BJ (cell line): ENCODE results near the gene EIF4G3. TPM values are rescaled to one million over a fixed set of nuclear protein-coding genes. Genes with fewer than 3 reads are reported as not detected.

Experiments
- CTCF ChIA-PET: fragments of 350-600 bp; formaldehyde crosslinking; extraction: SDS; loops from one replicate; lab custom pipeline; 2021; ENCODE audit warnings: antibody characterized with exemption, inconsistent platforms; lab: Yijun Ruan, JAX
- POLR2A ChIA-PET: fragments of 300-600 bp; sonication (Branson Sonifier 250); formaldehyde crosslinking; extraction: SDS; loops from one replicate; lab custom pipeline; 2021; ENCODE audit warnings: antibody characterized with exemption; lab: Charles Lee
- DNase-seq: peaks from one replicate; pipeline ENCODE4 v3.0.0-alpha.2; 2011; ENCODE audit warnings: low read depth
- H3K27me3 ChIP-seq: 2 replicates; pipeline ENCODE4 v1.6.0; 2011; ENCODE audit warnings: low read length; ENCODE audit not compliant: control insufficient read depth, insufficient read depth
- H3K36me3 ChIP-seq: 2 replicates; pipeline ENCODE4 v1.5.1; 2011; ENCODE audit warnings: low read length; ENCODE audit not compliant: control insufficient read depth, insufficient read depth
- H3K4me3 ChIP-seq: 2 replicates; pipeline ENCODE4 v1.5.1; 2011; ENCODE audit warnings: low read depth, mild to moderate bottlenecking, control low read depth, low read length
- polyA plus RNA-seq: library from polyadenylated mRNA; depleted of rRNA; stranded (reverse); fragments of >200 nt; gene quantifications from 2 replicates; pipeline ENCODE4 v1.2.3, GENCODE V29; 2011
- TF ChIP-seq, protein P1 (sequence below): IDR thresholded peaks from 2 replicates; pipeline ENCODE4 v1.5.1; 2011; ENCODE audit warnings: low read depth, mild to moderate bottlenecking, control low read depth, inconsistent platforms, low read length, moderate library complexity; ENCODE audit not compliant: insufficient read depth

The EIF4G3 gene
- polyA plus RNA-seq, 1 experiment: 62.0 TPM

DNA sequence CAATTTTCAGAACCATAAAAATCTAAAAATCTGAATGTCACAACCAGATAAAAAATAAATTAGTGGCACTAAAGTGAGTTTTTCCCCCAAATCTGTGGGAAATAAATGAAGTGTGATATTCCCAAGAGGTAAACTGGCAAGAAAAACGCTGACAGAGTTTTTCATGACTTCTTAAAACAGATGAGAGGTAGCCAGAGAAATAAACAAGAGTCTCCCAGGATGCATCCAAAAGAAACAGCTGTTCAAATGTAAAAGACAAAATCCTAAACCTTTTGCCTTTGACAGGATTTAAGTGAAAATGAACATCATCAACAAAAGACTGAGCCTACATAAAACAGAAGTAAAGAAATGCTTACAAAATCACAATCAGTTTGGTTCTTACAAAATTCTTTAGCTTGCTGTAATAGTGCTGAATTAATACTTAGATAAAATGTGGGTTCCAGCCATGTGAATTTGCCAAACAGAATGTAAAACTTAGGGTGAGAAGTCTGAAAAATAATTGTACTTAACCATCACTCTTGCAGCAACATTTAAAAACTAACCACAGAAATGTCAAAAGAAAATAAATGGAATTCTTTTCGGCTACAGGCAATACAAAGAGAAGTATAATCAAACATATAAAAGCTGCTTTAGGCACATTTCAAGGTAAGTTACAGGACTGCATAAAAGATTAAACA lies 133.6 kb downstream of the EIF4G3 start:
- TF ChIP-seq, protein P1, sequence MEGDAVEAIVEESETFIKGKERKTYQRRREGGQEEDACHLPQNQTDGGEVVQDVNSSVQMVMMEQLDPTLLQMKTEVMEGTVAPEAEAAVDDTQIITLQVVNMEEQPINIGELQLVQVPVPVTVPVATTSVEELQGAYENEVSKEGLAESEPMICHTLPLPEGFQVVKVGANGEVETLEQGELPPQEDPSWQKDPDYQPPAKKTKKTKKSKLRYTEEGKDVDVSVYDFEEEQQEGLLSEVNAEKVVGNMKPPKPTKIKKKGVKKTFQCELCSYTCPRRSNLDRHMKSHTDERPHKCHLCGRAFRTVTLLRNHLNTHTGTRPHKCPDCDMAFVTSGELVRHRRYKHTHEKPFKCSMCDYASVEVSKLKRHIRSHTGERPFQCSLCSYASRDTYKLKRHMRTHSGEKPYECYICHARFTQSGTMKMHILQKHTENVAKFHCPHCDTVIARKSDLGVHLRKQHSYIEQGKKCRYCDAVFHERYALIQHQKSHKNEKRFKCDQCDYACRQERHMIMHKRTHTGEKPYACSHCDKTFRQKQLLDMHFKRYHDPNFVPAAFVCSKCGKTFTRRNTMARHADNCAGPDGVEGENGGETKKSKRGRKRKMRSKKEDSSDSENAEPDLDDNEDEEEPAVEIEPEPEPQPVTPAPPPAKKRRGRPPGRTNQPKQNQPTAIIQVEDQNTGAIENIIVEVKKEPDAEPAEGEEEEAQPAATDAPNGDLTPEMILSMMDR: no peak
- POLR2A ChIA-PET: interaction anchor here (0.6 kb wide), 1 partner anchor 304 kb away, joined by 3 read pairs; no protein-coding TSS in a partner anchor
- CTCF ChIA-PET: interaction anchor here (0.6 to 1.4 kb wide), 2 partner anchors 21 to 106 kb away, joined by 3 to 4 read pairs; no protein-coding TSS in a partner anchor
- Histone ChIP-seq H3K4me3 (no peak overlapping the region), H3K27me3 (no peaks in the 10 kb centered on the region), H3K36me3 (no peaks in the 10 kb centered on the region)
- peak; percentile 61 for DNase-seq

GRCh38 chr1:21041541-21041940 lies 135.2 kb downstream of the EIF4G3 start:
- ChIA-PET CTCF (no interaction called here), POLR2A (no interaction called here)
- no peak overlapping the region for H3K4me3 ChIP-seq

DNA sequence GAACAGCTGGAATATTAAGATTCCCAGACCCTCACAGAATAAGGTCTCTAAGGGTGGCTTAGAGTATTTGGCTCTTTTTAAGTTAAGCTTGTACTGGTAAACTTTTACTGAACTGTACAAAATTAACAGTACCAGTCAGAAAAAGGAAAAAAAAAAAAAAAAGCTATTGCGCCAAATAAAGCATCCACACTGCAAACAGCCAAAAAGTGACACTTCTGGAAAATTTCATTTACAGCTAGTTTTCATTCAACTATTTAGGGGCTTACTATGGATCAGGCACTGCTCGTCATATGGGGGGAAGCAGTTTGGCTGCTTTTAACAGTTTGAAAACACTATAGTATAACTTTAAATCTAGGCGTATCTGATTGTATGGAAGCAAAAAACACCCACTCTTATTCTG lies 139.6 kb downstream of the EIF4G3 start:
- ChIA-PET POLR2A (no interaction called here), CTCF (interaction anchor here (0.6 to 1.2 kb wide), 2 partner anchors 8 to 12 kb away, joined by 3 read pairs; no protein-coding TSS in a partner anchor)
- H3K4me3 ChIP-seq: no peak overlapping the region
- DNase-seq: no peak
- TF ChIP-seq, protein P1: no peak
- peaks cover 2% of the 10 kb centered on the region for H3K36me3 ChIP-seq
- H3K27me3 ChIP-seq: no peaks in the 10 kb centered on the region

More at GRCh38 chr1:21041541-21041940, 135.2 kb downstream of the EIF4G3 start:
- Histone ChIP-seq H3K27me3 (no peaks in the 10 kb centered on the region), H3K36me3 (no peaks in the 10 kb centered on the region)
- TF ChIP-seq, protein P1: no peak
- DNase-seq: no peak

DNA sequence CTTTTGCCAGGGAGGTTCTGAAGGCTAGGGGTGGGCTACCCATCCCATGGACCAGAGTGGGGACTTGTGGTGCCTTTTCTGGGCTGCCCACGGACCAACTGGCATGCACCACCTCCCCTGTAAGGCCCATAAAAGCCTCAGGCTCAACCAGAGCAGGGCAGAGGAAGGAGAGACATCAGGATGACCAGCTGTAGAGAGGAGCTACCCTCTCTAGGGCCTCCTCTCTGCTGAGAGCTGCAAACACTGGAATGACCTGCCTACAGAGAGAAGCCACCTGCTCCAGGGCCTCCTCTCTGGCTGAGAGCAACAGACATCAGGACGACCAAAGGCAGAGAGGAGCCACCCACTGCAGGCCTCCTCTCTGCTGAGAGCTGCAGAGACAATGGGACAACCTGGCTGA lies 140.9 kb downstream of the EIF4G3 start:
- POLR2A ChIA-PET: no interaction called here
- CTCF ChIA-PET: no interaction called here

More for the DNA sequence above, 140.9 kb downstream of the EIF4G3 start:
- TF ChIP-seq, protein P1: no peak
- Histone ChIP-seq H3K27me3 (no peaks in the 10 kb centered on the region), H3K4me3 (no peak overlapping the region), H3K36me3 (peaks cover 2% of the 10 kb centered on the region)
- DNase-seq: no peak
